HG03342 (cell line): ENCODE results near the gene SPTBN5.

Experiments
- ATAC-seq: cut with Tn5 transposase; IDR thresholded peaks from one replicate; pipeline ENCODE4 v1.9.1; 2021; ENCODE audit warnings: mild to moderate bottlenecking, moderate library complexity; ENCODE audit not compliant: unreplicated experiment

SPTBN5 gene

DNA sequence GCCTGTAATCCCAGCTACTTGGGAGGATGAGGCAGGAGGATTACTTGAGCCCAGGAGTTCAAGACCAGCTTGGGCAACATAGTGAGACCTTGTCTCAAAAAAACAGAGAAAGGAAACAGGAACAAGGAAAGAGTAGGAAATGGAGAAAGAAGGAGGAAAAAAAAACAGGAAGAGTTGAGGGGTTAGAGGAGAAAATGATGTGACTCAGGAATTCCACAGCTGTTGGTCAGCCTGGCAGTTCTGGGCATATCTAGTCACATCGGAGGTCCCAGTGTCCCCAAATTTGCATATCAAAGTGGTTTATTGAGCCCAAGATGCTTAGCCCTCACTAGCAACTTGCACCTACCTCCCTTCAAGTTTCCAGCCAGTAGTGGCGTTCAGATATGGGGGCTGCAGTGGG, 84.7 kb downstream of the SPTBN5 start:
- no peak for ATAC-seq

DNA sequence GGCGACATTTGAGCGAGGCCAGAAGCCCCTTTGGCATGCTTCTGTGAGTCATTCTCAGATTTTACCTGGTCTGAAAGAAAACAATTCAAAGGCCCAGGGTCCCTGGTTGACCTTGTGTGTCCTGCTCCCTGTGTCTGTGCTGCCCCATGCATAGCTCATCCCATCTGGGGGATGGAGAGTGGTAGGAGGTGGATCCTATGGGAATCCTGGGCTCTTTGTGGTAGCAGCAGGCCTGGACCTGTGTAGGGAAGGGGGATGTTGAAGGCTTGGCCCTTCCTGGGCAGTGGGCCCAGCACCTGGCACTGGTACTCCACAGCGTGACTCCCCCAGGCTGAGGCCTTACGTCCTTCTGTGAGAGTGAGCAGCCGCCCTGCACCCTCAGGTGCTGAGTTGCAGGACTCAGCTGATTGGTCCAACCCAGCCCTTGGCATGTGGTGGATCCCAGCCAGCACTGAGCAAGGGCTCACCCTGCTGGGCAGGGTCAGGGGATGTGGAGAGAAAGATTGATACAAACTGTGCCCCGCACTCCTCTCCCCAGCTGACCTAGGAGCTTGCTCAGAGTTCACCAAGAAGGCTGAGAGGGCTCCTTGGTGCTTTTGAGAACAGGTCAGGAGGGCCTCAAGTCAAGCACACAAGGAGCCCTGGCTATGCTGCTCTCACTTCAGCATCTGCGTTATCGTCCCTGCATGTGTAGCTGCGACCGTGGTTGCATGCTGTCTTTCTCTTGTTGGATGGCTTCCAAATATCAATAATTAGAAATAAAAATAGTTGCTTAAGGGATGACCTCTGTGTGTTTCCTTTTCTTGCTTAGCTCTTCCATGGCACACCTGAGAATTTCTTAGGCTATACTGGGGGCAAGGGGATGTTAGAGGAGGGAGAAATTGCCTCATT, 87.3 kb downstream of the SPTBN5 start:
- ATAC-seq: no peak

DNA sequence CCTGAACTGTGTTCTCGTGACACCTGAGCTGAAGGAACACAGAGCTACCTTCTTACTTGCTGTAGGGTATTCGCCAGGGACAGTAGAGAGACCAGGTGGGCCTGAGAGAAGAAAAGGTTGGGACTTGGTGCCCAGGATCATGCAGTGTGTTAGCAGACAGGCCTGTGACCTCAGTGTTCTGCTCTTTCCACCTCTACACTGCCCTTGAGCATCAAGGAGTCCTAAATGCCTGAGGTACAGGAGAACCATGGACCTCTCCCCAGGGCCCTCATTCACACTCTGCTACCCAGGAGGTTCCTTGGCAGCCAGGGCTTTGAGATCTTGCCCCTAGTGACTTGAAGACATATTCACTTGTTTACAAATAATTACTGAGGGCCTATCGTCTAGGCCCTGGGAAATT, 88.1 kb downstream of the SPTBN5 start:
- no peak for ATAC-seq

DNA sequence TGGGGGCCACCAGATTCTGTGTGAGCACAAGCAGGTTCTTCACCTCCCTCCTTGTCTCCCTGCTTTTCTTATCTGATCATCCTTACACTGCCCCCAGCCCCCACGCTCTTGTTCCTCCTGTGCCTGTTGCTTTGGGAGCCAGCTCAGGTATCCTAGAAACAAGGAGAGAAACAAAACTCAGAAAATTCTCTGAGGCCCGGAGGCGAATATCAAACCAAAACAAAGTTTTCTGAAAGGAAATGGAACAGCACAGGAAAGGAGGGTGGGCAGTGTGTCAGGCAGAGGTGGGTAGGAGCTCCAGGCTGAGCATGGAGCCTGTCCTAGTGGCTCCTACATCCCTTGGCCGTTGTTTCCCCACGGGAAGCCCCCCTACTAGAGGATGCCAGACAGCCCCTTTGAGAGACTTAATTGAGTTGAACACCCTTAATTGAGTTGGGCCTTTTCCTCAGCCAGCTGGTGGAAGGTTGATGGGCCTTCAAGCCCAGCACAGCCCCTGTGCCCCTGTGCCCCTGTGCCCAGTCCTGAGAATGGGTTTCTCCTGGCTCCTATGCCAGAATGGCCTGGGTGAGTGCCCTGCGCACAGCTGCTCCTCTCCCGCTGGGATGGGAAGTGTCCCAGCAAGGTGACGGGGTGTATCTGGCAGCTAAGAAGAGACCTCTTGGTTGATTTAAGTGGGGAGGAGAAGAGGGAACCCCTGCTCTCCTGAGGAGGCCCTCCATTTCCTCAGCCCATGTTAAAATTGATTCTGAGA, 88.8 kb downstream of the SPTBN5 start:
- ATAC-seq: no peak

DNA sequence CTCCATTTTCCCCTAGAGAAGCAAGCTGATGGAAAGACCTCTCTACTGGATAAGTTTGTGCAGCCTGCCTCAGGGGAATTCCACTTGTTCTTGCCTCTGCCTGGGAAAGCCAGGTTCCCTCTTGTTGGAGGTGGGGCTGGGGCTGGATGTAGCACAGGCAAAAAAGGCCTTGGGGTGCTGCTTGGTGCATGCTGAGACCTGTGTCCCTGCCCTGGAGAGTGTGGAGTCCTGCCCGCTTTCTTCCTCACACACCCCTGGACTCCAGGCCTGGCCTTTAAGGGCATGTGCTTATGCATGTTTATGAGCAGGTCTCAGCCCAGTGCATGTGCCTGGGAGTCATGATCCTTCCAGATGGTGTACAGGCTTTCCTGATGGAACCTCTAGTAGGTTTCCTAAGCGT, 89.5 kb downstream of the SPTBN5 start:
- no peak for ATAC-seq

DNA sequence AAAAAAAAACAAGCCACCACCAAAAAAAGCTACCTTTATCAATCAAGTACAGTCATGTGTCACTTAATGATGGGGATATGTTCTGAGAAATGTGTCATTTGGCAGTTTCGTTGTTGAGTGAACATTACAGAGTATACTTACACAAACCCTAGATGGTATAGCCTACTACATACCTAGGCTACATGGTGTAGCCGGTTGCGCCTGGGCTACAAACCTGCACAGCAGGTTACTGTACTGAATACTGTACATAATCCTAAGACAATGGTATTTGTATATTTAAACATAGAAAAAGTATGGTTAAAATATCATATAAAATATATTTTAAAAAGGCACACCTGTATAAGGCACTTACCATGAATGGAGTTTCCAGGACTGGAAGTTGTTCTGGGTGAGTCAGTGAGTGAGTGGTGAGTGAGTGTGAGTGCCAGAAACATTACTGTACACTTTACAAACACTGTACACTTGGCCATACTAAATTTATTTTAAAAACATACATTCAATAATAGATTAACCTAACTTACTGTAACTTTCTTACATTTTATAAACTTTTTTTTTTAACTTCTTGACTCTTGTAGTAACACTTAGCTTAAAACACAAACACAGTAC, 91.9 kb downstream of the SPTBN5 start:
- no peak for ATAC-seq

DNA sequence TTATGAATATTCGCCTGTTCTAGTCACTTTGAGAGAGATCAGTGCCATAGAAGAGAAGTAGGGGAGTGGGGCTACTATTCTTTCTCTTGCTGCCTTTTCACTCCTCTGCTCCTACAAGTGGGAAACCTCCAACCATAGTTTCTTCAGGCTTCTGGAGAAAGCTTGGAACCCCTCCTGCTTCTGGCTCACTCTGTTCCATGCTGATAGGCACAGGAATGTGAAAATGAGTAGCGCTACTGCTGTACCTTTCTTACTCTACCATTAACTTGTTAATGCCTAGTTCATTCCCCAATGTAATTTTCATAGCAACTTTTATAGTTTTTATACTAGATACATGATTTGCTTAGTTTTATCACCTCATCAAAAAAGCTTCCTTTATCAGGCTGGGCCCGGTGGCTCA, 92.7 kb downstream of the SPTBN5 start:
- ATAC-seq: no peak

DNA sequence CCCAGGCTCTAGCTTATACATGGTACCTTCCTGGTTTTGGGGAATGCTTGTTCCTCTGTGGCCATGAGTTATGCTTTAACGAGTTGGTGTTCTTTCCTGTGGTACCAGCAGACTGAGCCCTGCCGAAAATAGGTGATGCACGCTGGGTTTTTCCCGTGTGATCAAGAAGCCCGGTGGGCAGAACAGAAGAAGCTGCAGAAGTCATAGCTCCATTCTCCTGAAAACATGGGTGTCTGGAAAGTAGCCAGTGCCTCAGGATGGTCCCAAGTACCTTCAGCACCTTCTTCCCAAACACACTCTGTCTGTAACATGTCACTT, 94.4 kb downstream of the SPTBN5 start:
- ATAC-seq: no peak

DNA sequence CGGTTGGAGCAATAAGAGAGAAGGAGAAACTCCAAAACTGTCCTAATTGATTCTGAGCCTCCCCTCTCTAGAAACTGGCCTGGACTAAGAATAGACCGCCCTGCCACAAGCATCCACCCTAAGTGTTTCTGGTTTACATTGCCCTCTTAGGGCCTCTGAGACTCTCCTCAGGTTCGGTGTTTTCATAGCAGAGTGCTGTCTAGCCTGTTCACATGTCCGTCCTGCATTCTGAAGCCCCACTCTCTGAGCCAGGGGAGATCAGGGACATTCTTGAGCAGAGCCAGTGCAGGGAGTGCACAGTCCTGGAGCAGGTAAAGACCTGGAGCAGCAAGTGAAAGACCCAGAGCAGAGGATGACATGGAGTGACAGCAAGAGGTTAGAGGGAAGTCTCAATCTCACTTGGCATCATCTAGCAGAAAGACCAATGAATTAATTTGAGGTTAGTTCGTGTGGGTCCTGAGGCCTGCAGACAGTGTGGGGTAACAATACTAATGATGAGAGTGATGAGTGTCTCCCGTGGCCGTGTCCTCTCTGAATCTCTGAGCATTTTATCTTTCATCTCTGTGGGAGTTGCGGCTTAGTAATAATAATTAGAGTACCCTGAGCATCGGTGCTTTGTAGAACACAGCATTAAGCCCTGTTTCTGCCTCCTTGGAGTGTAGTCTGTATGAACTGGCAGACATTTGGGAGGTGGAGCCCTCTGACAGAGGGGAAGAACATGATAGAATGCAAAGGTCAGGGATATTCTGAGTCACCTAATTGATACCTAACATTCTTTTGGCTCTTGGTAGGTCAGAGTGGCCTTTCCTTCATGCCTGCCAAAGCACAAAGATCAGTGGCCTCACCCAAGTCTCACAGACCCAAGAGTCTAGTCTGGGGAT, 95.0 kb downstream of the SPTBN5 start:
- ATAC-seq: no peak
